Keratinocyte (primary cell): Measurements from ENCODE around the gene SIAE. TPM values are rescaled to one million over a fixed set of nuclear protein-coding genes. Genes with fewer than 3 reads are reported as not detected.

Experiments
- DNase-seq: peaks from one replicate; pipeline ENCODE4 v3.0.0-alpha.2; 2011; ENCODE audit warnings: low read depth, missing footprints, low spot score
- FAIRE-seq: peaks from 2 replicates; lab custom pipeline; 2011; peaks lifted over from hg19 to GRCh38; lab: Jason Lieb, UNC
- H2AFZ ChIP-seq: 2 replicates; pipeline ENCODE4 v1.6.0; 2012; ENCODE audit warnings: low read length, control low read depth, inconsistent platforms; ENCODE audit not compliant: control insufficient read depth
- H3K27ac ChIP-seq: 2 replicates; pipeline ENCODE4 v1.5.1; 2011; ENCODE audit warnings: low read length; ENCODE audit not compliant: control insufficient read depth, insufficient read depth
- H3K27me3 ChIP-seq: 3 replicates; pipeline ENCODE4 v1.6.0; 2011; ENCODE audit warnings: low read length; ENCODE audit not compliant: control insufficient read depth, insufficient read depth; ENCODE audit errors: extremely low read depth
- H3K36me3 ChIP-seq, 2 experiments: 2 replicates in 1 of 2; 3 replicates in 1 of 2; pipeline ENCODE4 v1.5.1; 2011; ENCODE audit warnings: low read length in 2 of 2, mild to moderate bottlenecking in 1 of 2; ENCODE audit not compliant: control insufficient read depth in 2 of 2, insufficient read depth in 2 of 2; ENCODE audit errors: extremely low read depth in 1 of 2
- H3K4me1 ChIP-seq: 3 replicates; pipeline ENCODE4 v1.5.1; 2011; ENCODE audit warnings: low read length; ENCODE audit not compliant: control insufficient read depth, insufficient read depth; ENCODE audit errors: extremely low read depth
- H3K4me2 ChIP-seq: 3 replicates; pipeline ENCODE4 v1.6.0; 2011; ENCODE audit warnings: low read depth, low read length; ENCODE audit not compliant: control insufficient read depth, insufficient read depth; ENCODE audit errors: extremely low read depth
- H3K4me3 ChIP-seq, 3 experiments: fragments of 200-600 bp in 1 of 3; sonication (generic) in 1 of 3; 2 replicates in 2 of 3; 3 replicates in 1 of 3; pipeline ENCODE4 v1.5.1; 2011 to 2016; ENCODE audit warnings: low read length in 3 of 3, mild to moderate bottlenecking in 3 of 3, control low read depth in 2 of 3, inconsistent platforms in 1 of 3, low read depth in 1 of 3, mixed read lengths in 1 of 3, mixed run types in 1 of 3, moderate library complexity in 1 of 3; ENCODE audit not compliant: control insufficient read depth in 2 of 3, insufficient read depth in 2 of 3; ENCODE audit errors: extremely low read depth in 1 of 3
- H3K79me2 ChIP-seq: 2 replicates; pipeline ENCODE4 v1.6.0; 2012; ENCODE audit warnings: low read length; ENCODE audit not compliant: control insufficient read depth, insufficient read depth
- H3K9ac ChIP-seq: 3 replicates; pipeline ENCODE4 v1.6.0; 2011; ENCODE audit warnings: low read length; ENCODE audit not compliant: control insufficient read depth, insufficient read depth; ENCODE audit errors: extremely low read depth
- H3K9me1 ChIP-seq: 3 replicates; pipeline ENCODE4 v1.6.0; 2011; ENCODE audit warnings: low read length; ENCODE audit not compliant: control insufficient read depth, insufficient read depth; ENCODE audit errors: extremely low read depth
- H3K9me3 ChIP-seq: 2 replicates; pipeline ENCODE4 v1.5.1; 2012; ENCODE audit warnings: low read depth, low read length; ENCODE audit not compliant: control insufficient read depth
- H4K20me1 ChIP-seq: 3 replicates; pipeline ENCODE4 v1.6.0; 2011; ENCODE audit warnings: low read length; ENCODE audit not compliant: control insufficient read depth, insufficient read depth; ENCODE audit errors: extremely low read depth
- EZH2 ChIP-seq: IDR thresholded peaks from one replicate; pipeline ENCODE4 v1.6.1; 2012; ENCODE audit warnings: inconsistent platforms, mild to moderate bottlenecking, low read length, moderate library complexity
- dilution Hi-C: fragments of 300-500 bp; cut with MboI; formaldehyde crosslinking; loops from one replicate; pipeline ENCODE4 v1.7.0; 2020; ENCODE audit warnings: low sequenced_read_pairs; ENCODE audit not compliant: extremely low pct_ligation_motif_present
- polyA plus RNA-seq, 5 experiments: library from polyadenylated mRNA; depleted of rRNA in 3 of 5; stranded (reverse) in 3 of 5; stranded (forward) in 1 of 5; unstranded in 1 of 5; fragments of >200 nt; gene quantifications; 1 replicate in 1 of 5; 2 replicates in 3 of 5; 3 replicates in 1 of 5; pipeline versions ENCODE4 v1.2.1 to v1.2.3, GENCODE V29; 2011 to 2012; ENCODE audit warnings: missing spikeins in 2 of 5, low read depth in 1 of 5, low replicate concordance in 1 of 5
- TF ChIP-seq, protein P1 (sequence below), 3 experiments: IDR thresholded peaks in 1 of 3; conservative IDR thresholded peaks in 1 of 3; optimal IDR thresholded peaks in 1 of 3; 2 replicates in 2 of 3; 3 replicates in 1 of 3; pipeline versions ENCODE3 to v1.5.1; 2011; ENCODE audit warnings: low read length in 3 of 3, mild to moderate bottlenecking in 3 of 3, moderate library complexity in 2 of 3, control low read depth in 1 of 3, inconsistent platforms in 1 of 3; ENCODE audit not compliant: insufficient read depth in 2 of 3; ENCODE audit errors: extremely low read depth in 1 of 3

The SIAE gene
- polyA plus RNA-seq, 1 donor (not counting 4 experiments of a cell fraction or from before 2014, with no cell fraction given) = 26.6 TPM

DNA sequence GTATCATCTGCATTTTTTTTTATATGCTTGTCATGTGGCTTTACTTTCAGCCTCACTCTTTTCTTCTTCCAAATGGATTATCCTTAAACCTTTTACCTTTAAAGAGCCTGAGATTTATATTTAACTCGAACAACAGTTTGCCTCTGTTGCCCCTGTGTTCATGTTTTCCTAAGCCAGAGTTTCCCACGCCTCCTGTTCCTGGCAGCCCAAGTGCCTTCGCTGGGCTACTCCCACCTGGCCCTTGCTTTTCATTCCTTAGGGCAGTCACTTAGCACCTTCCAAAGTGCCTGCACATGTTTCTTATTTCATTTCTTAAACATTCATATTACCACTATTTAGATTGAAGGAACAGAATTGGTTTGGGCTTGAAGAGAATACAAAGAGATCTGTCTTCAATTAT is 37.6 kb downstream of the SIAE start:
- no peaks in the 10 kb centered on the region for H3K79me2 ChIP-seq
- H3K4me1 ChIP-seq = no peaks in the 10 kb centered on the region
- no peak for FAIRE-seq
- peaks cover 21 to 29% of the 10 kb centered on the region in 2 experiments for H3K36me3 ChIP-seq
- no peak overlapping the region for H3K4me3 ChIP-seq
- no peaks in the 10 kb centered on the region for H3K27me3 ChIP-seq
- no peaks in the 10 kb centered on the region for H4K20me1 ChIP-seq
- TF ChIP-seq, protein P1, sequence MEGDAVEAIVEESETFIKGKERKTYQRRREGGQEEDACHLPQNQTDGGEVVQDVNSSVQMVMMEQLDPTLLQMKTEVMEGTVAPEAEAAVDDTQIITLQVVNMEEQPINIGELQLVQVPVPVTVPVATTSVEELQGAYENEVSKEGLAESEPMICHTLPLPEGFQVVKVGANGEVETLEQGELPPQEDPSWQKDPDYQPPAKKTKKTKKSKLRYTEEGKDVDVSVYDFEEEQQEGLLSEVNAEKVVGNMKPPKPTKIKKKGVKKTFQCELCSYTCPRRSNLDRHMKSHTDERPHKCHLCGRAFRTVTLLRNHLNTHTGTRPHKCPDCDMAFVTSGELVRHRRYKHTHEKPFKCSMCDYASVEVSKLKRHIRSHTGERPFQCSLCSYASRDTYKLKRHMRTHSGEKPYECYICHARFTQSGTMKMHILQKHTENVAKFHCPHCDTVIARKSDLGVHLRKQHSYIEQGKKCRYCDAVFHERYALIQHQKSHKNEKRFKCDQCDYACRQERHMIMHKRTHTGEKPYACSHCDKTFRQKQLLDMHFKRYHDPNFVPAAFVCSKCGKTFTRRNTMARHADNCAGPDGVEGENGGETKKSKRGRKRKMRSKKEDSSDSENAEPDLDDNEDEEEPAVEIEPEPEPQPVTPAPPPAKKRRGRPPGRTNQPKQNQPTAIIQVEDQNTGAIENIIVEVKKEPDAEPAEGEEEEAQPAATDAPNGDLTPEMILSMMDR (optimal IDR thresholded peaks at IDR 0.05 in 1 of 3, IDR thresholded peaks at IDR 0.05 in 1 of 3, conservative IDR thresholded peaks at IDR 0.05 in 1 of 3; ENCODE audit: extremely low read depth in 1 of 3, insufficient read depth in 2 of 3, low read length in 3 of 3) = no peak
- TF ChIP-seq EZH2 = no peak
- H3K9ac ChIP-seq = no peak overlapping the region
- H2AFZ ChIP-seq = no peak overlapping the region
- DNase-seq = no peak
- H3K9me1 ChIP-seq = no peaks in the 10 kb centered on the region
- no peak overlapping the region for H3K4me2 ChIP-seq
- peaks cover 4% of the 10 kb centered on the region for H3K9me3 ChIP-seq
- no peak overlapping the region for H3K27ac ChIP-seq
- dilution Hi-C loops = no loop called here

DNA sequence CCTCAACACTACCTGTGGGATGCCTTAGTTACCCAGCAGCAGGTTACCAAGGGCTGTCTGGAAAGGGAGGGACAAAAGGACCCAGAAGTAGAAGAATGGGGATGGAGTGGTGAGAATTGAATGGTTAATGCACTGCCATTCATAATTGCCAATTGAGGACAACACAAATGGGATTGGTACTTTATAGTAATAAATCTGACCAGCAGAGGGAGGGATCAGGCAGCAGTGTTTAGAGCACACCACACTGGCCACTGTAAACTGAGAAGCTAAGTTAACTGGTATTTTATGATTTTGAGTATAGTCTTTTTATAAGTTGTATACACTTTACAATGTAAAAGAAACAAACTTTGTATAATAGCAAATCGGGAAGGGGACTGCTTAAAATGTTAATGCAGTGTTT is 40.2 kb downstream of the SIAE start:
- no peaks in the 10 kb centered on the region for H3K79me2 ChIP-seq
- TF ChIP-seq EZH2 = no peak
- TF ChIP-seq, protein P1 (optimal IDR thresholded peaks at IDR 0.05 in 1 of 3, IDR thresholded peaks at IDR 0.05 in 1 of 3, conservative IDR thresholded peaks at IDR 0.05 in 1 of 3; ENCODE audit: extremely low read depth in 1 of 3, insufficient read depth in 2 of 3, low read length in 3 of 3) = peak; percentile 15 to 24 (median 15)
- no peaks in the 10 kb centered on the region for H4K20me1 ChIP-seq
- FAIRE-seq (no peak), DNase-seq (no peak)
- no peak overlapping the region for H3K27ac ChIP-seq
- H2AFZ ChIP-seq = no peak overlapping the region
- H3K36me3 ChIP-seq = peaks cover 23 to 36% of the 10 kb centered on the region in 2 experiments
- no peaks in the 10 kb centered on the region for H3K9me1 ChIP-seq
- no peak overlapping the region for H3K4me3 ChIP-seq
- dilution Hi-C loops = no loop called here
- no peak overlapping the region for H3K4me2 ChIP-seq
- H3K9me3 ChIP-seq = no peaks in the 10 kb centered on the region
- no peaks in the 10 kb centered on the region for H3K27me3 ChIP-seq
- no peak overlapping the region for H3K9ac ChIP-seq
- H3K4me1 ChIP-seq = no peaks in the 10 kb centered on the region
